Measurements from ENCODE around the gene SAV1. TPM values are rescaled to one million over a fixed set of nuclear protein-coding genes. Genes with fewer than 3 reads are reported as not detected.

SAV1 gene
- total RNA-seq (2021) (59.9 to 64.1 TPM (median 61.0 TPM) in 3 replicates), Bru-seq, nascent RNA (percentile 91 among the genes with signal in this experiment)
- long read RNA-seq, experiment 1, transcript SAV1-201 (5 exons, 3,063 nt) = major isoform, 290 of 370 reads
- long read RNA-seq, experiment 1, partial matches to known transcripts = 40 of 370 reads
- long read RNA-seq, experiment 1, other reads (novel, unspliced or antisense) = 36 of 370 reads
- long read RNA-seq, experiment 2, transcript SAV1-201 (5 exons, 3,063 nt) = major isoform, 44 of 95 reads
- long read RNA-seq, experiment 2, partial matches to known transcripts = 9 of 95 reads
- long read RNA-seq, experiment 2, other reads (novel, unspliced or antisense) = 41 of 95 reads
- long read RNA-seq, experiment 3, partial matches to known transcripts = 2 of 12 reads
- long read RNA-seq, experiment 3, other reads (novel, unspliced or antisense) = 10 of 12 reads

- peak; percentile 80 for DNase-seq (ENCODE audit: low spot score)
- Mint-ChIP-seq H3K36me3 (peaks cover 18% of the 10 kb centered on the region), H3K4me1 (peaks cover 21% of the 10 kb centered on the region), H3K9me3 (no peaks in the 10 kb centered on the region), H3K4me3 (no peak within 1 kb of the TSS; the same call in 1 of the 2 replicates), H3K27ac (peak within 1 kb of the TSS; percentile 98), H3K27me3 (ENCODE audit: low read depth) (no peaks in the 10 kb centered on the region)
- ATAC-seq = peak; percentile 67
- POLR2A ChIA-PET = interaction anchor here (0.5 to 1.4 kb wide), 5 partner anchors 9 to 806 kb away, joined by 3 to 5 read pairs (median 3); partner anchors contain the start of gene DMAC2L
- CTCF ChIA-PET = interaction anchor here (1.0 to 1.4 kb wide), 3 partner anchors 67 to 192 kb away, joined by 3 to 6 read pairs (median 5); no protein-coding TSS in a partner anchor
- TF ChIP-seq USF2 (CRISPR knock-in tag; IDR thresholded peaks at IDR 0.05) = peak; percentile 24; the same call in 1 of the 2 replicates
- 0 out of 2 replicates have a peak, but pooled peaks have one; percentile 60 for TF ChIP-seq TEAD1 (CRISPR knock-in tag; IDR thresholded peaks at IDR 0.05)
- peak; percentile 78 for TF ChIP-seq E2F4 (CRISPR knock-in tag; IDR thresholded peaks at IDR 0.05; ENCODE audit: borderline replicate concordance, low read depth)
- no peak for TF ChIP-seq JUN (CRISPR knock-in tag; IDR thresholded peaks at IDR 0.05)
- TF ChIP-seq TP53 (CRISPR knock-in tag; IDR thresholded peaks at IDR 0.05) = peak; percentile 84
- TF ChIP-seq NR1H2 (CRISPR knock-in tag; IDR thresholded peaks at IDR 0.05) = no peak
- no peak for TF ChIP-seq IRF1 (CRISPR knock-in tag; IDR thresholded peaks at IDR 0.05)
- peak; percentile 86 for TF ChIP-seq FOXP4 (CRISPR knock-in tag; IDR thresholded peaks at IDR 0.05)
- peak; percentile 81; the same call in 1 of the 2 replicates for TF ChIP-seq NFATC4 (CRISPR knock-in tag; IDR thresholded peaks at IDR 0.05)
- TF ChIP-seq NR2C2 (CRISPR knock-in tag; IDR thresholded peaks at IDR 0.05) = 0 out of 2 replicates have a peak, but pooled peaks have one; percentile 26
- peak; percentile 91 for TF ChIP-seq CBFB (CRISPR knock-in tag; IDR thresholded peaks at IDR 0.05; ENCODE audit: low read depth)
- TF ChIP-seq ZNF281 (CRISPR knock-in tag; IDR thresholded peaks at IDR 0.05) = peak; percentile 80
- TF ChIP-seq ERG (CRISPR knock-in tag; IDR thresholded peaks at IDR 0.05) = no peak
- TF ChIP-seq ELF4 (CRISPR knock-in tag; IDR thresholded peaks at IDR 0.05; ENCODE audit: low read depth) = no peak
- TF ChIP-seq ZNF423 (CRISPR knock-in tag; IDR thresholded peaks at IDR 0.05) = no peak
- no peak for TF ChIP-seq ATF1 (CRISPR knock-in tag; IDR thresholded peaks at IDR 0.05)
- TF ChIP-seq CREM (CRISPR knock-in tag; IDR thresholded peaks at IDR 0.05) = peak; percentile 60; the same call in 1 of the 2 replicates
- no peak for TF ChIP-seq ZNF396 (CRISPR knock-in tag; IDR thresholded peaks at IDR 0.05; ENCODE audit: borderline replicate concordance)
- no peak for TF ChIP-seq SMAD4 (CRISPR knock-in tag; IDR thresholded peaks at IDR 0.05)
- no peak for TF ChIP-seq ZNF416 (CRISPR knock-in tag; IDR thresholded peaks at IDR 0.05)
- TF ChIP-seq ZNF121 (CRISPR knock-in tag; IDR thresholded peaks at IDR 0.05) = no peak
- no peak for TF ChIP-seq PRRX2 (CRISPR knock-in tag; IDR thresholded peaks at IDR 0.05)
- 0 out of 2 replicates have a peak, but pooled peaks have one; percentile 55 for TF ChIP-seq E2F1 (CRISPR knock-in tag; IDR thresholded peaks at IDR 0.05)
- peak; percentile 94; the same call in 1 of the 2 replicates for TF ChIP-seq ETV6 (CRISPR knock-in tag; IDR thresholded peaks at IDR 0.05)
- peak; percentile 67; the same call in 1 of the 2 replicates for TF ChIP-seq ZNF138 (CRISPR knock-in tag; conservative IDR thresholded peaks at IDR 0.05)
- 0 out of 2 replicates have a peak, but pooled peaks have one; percentile 42 for TF ChIP-seq TEAD4 (CRISPR knock-in tag; IDR thresholded peaks at IDR 0.05)
Observed at GRCh38 chr14:50667996-50668825, at the start of gene SAV1. Gene SAV1, minus strand, starts transcription at chr14:50668306. Its CDS starts 339 bp downstream, at chr14:50667967.
